GM18870 (cell line): Measurements from ENCODE around the gene PRPF40A.

Source experiments
- ATAC-seq: cut with Tn5 transposase; IDR thresholded peaks from one replicate; pipeline ENCODE4 v1.9.1; 2021; ENCODE audit warnings: moderate library complexity; ENCODE audit not compliant: unreplicated experiment

PRPF40A gene

DNA sequence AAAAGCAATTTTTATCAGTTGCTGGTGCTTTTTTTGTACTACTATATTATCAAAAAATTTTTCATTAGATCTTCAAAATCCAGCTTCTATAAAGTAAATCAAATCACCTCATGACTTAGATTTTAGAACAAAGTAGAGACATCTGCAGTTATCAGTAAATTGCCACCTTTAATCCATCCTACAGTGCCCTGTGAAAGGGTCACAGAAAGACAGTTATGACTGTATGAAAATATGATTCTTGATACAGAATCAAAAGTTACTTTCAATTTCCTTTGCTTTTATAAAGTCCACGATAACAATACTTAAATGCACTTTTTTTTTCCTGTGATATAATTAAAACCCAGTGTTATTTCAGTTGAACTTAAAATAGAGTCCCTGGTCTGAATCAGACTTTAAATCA, 61.4 kb downstream of the PRPF40A start:
- ATAC-seq = no peak

DNA sequence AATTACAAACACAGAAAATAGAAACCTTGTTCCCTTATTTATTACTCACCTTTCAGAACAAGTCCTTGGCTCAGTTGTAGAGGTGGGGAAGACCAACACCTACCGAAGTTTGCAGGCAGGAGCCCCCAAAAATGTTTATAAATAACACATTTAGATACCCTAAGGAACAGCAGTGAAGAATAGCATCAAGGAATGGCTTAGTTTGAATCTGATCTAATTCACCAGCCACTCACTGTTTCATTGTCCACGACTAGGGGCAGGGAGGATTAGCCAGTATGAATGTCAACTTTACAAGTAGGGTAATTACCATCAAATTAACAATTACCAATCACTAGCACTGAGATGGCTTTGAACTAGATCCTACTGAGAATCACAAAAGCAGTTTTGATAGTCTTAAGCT, 65.4 kb downstream of the PRPF40A start:
- ATAC-seq = no peak

DNA sequence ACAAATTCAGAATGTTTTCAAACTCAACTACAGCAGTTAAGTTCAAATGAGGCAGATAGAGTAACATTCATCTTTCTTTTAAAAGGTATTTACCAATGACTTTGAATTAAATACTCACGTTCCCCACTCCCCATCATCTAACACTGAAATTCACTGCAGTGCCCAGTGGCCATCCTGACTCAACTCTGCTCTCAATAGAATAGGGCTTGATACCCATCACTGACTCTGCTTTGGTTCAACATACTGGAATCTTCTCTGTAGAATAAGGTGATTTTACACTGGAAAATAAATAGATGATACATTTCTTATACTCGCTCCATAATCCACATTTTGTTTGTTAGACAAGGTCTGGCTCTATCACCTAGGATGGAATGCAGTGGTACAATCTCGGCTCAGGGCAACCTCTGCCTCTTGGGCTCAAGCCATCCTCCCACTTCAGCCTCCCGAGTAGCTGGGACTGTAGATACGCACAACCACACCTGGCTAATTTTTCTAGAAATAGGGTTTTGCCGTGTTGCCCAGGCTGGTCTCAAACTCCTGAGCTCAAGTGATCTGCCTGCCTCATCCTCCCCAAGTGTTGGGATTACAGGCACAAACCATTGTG, 66.4 kb downstream of the PRPF40A start:
- no peak for ATAC-seq

DNA sequence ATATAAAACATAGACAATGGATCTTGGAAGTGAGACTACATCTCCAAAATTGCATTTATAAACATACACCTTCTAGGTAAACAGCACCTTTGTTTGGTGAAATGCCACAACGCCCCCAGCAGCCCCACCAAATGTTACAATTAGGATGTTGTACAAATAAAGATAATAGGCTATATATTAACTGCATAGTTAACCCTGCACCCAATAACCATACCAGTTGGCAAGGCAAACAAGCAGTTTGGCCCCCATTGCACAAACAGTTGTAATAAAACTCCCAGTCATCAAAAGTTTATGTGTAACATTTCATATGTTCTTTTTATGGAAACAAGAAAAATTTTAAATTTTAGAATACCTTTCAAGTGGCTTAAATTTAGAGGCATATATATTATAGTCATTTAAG, 67.3 kb downstream of the PRPF40A start:
- no peak for ATAC-seq

DNA sequence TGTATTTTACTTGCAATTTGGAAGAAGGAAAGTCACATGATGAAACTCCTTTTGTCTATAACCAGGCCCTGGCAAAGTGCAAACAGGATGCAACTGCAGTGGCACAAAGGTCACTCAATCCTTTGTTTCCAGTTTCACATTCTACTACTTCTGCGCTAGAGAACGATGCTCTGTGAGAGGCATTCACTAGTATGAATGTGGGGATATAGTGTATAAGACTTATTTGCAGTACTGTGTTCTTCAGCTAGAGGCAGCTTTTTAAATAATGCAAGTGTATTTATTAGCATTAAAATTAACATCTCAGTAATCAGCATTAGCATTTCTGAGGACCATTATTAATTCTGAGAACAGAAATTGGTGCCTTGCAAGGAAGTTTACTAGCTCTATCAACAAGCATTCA, 68.9 kb downstream of the PRPF40A start:
- ATAC-seq = no peak

DNA sequence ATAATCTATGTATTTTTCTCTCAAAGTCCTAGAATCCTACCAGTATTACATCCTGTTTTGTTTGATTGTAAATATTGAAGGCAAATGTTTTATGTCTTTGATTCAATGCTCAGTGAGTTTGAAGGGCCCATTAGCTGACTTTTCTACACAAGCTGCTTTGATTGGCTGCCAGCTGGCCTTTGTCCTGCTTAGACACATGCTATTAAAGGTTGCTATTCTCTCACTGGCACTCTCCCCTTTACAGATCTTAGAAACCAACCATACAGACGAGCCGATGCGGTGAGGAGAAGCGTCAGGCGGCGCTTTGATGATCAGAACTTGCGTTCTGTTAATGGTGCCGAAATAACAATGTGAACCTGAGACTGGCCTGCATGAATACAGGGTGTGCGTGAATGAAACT, 69.7 kb downstream of the PRPF40A start:
- no peak for ATAC-seq

DNA sequence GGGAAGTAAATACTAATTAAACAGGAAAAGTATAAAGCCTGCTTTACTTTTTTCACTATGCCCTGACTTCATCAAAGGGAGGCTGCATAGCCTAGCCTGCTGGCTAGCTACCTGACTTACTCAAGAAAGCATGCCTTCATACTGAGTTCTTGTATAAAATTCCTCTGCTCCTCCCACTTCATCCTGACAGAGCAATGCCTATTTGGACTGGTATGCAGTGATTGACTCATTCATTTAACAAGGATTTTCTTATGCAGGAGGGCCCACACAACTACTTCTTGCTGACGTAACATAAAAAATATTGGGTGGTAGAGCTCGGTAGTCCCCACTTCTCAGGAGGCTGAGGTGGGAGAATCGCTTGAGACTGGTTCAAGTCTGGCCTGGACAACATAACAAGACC, 70.5 kb downstream of the PRPF40A start:
- ATAC-seq = no peak

DNA sequence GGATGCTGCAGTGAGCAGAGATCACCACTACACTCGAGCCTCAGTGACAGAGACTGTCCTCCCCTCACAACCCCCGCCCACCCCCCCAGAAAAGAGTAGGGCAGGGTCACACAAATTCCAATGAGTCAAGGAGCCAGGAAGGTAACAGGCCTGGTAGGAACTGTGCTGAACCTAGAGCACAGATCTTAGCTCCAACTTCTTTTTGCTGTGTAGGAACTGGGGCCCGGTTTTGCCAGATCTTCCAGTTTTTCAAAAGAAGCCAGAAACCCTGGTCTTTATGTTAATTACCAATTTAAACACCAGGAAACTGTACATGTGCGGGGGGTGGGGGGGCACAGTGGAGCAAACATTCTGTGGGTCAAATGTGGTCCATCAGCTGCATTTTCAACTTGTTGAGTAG, 71.0 kb downstream of the PRPF40A start:
- ATAC-seq = no peak

DNA sequence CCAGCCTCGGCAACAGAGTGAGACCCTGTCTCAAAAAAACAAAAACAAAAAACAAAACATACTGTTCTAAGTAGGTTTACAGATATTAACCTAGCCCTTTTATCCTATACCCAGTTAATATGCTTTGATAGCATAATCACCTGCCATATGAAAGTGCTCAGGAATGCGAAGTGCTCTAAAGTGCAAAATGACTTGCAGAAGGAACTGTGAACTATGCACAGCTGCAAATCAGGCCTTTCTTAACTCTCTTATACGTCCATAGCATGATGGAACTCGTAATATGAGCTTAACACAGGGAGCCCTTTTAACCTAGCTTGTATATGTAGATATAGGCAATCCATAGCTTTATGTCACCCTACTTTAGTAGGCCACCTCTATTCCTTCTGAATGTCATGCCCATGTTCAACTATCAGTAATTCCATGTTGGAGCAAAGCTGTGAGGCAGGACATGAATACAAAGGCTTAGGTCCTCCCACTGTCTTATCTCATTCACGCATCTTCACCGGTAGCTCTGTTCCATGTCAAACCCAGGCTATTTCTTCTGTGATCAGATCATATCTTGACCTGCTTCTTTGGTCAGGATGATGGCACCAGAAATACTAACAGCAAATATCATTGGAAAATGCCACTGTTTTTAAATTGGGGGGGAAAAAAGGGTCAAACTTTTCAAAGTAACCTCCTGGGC, 72.9 kb downstream of the PRPF40A start:
- no peak for ATAC-seq

DNA sequence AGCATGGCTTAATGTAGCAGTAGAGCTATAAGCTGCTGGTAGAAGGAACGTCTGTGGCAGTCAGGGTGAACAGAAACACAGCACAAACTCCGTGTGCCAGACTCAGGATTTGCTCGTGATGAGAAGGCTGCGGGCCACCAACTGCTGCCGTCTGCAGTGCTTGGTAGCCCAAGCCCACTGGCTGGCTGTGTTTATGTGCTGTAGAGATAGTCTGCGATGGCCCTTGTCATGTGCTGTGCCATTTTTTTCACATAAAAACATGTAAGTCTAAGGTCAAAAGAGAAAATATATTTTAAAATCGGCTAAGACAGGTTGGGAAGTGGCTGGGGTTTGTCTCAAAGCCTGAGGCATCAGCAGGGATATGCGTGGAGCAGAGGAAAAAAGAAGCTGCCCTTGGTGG, 78.7 kb downstream of the PRPF40A start:
- ATAC-seq = no peak

DNA sequence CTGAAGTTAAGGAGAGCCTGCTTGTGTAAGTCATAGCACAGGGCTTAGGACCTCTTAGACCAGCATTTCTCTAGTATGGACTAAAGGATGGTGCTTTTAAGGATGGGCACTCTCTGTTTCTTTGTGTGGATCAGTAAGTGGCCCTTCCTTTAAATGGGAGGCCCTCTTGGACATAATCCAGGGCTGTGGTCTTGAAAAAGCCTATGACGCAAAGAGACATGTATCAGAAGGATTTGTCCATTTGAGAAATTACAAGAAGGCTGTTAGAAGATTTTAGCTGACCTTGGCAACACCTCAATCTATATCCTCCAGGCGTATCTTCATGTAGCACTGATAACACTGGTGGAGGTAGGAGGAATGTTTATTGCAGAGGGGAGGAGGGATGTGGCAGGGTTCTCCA, 79.2 kb downstream of the PRPF40A start:
- ATAC-seq = no peak

DNA sequence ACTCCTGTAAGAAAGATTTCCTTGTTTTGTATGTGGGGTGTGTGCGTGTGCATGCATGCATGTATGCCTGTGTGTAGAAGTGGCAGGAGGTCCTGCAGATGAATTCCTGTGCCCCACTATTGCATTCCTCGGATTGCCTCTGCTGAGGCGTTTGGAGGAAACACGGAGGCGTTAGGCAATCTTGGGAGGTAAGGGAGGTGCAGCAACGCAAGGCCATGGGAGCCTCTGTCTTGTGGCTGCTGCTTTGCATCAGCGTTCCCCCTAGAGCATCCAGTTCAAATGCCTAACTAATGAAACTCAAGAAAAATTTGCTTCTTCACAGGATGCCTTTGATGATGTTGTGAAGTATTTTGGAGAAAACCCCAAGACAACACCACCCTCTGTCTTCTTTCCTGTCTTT, 80.0 kb downstream of the PRPF40A start:
- no peak for ATAC-seq

DNA sequence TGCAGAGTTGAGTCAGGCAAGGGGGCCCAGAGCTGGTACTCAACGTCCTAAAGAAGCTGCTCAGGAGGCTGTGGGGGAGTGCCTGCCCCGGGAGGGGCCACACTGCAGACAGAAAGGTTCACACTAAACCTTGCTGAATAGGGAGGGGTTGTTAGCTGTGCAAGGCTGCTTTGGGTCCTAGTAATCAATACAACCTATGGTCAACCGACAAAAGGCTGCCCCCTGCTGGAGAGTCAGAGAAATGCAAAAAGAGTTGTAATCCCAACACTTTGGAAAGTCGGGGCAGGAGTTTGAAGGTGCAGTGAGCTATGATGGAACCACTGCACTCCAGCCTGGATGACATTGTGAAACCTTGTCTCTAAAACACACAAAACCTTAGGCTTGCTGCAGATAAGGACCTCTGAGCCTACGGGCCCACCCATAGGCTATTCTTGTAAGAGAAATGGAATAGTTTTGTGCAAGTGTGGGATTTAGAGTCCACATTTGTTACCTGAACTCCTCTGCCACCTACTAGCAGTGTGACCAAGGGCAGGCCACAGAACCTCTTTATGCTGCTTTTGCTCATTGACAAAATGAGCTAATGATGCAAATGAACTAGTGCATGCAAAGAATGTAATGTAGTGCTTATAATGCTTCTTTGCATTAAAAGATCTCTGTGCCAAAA, 81.5 kb downstream of the PRPF40A start:
- no peak for ATAC-seq

DNA sequence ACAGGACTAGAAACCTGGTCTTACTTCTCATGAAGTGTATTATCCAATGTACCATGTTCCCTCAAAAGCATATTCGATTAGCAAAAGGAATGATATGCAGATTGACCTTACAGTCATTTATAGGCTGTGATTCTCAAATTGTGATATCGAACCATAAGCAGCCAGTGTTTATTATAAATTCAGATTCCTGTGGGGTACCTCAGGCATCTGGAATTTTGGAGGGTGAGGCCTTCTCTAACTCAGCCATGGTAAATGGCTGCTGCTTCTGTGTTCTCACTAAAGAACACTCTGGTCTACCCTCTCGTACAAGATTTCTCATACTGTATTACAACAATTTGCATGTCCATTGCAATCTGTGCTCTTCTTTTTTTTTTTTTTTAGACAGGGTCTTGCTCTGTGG, 84.5 kb downstream of the PRPF40A start:
- no peak for ATAC-seq

DNA sequence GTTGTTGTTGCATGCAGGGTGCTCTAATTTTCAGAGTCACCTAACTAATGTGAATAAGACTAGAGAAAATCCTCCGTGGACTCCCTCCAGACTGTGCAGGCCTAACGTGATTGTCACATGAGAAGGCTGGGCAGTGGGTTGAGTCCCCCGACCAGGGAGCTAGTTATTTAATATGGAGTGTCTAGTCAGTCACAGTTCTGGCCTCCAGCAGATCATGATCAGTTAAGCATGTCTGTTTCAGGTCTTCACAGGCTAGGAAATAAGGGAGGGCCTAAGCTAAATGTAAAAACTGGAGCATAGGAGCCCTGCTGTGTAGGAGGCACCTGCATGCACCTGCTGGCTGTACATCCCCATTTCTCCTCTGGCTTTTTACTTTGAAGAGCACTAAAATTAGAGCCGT, 86.8 kb downstream of the PRPF40A start:
- ATAC-seq = no peak

DNA sequence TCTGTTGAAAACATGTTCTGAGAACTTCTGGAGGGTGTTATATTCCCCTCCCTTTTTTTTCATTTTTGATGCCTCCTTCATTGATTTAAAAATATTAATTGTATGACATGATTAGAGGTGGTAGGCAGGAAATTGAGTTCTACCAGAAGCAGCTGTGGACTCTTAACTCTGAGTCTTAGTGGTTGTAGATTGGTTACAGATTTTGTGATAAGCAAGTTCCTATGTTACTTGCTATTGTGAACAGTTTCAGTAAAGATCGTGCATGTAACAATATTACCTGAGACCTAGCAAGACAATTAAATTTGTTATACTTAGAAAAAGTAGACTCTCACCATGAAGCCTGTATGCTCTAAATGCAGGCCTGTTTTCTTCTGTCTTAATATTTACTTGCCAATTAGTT, 88.1 kb downstream of the PRPF40A start:
- no peak for ATAC-seq

DNA sequence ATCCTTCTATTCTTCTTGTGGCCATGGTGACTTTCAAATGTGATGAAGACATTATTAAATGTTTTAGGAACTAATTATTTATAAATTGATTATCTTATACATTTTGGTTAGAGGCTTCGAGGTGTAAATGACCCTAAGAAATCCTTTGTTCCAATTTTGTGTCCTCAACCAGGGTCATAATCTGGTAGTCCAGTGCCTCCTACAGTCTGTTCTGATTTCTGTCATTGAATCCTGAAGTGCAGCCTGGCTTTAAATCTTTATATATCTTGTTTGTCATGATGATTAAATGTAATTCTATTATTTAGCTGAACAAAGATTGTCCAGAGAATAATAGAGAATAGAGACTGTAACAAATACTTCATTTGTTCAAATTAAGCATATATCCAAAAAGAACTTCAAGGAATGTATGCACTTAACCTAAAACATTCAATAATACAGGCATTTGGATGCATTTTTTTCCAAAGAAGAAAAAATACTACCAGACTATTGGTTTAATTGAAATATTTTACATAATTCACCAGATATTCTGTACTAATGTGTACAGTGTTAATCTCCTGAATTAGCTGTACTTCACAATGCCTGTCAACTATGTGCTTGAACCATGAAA, 89.8 kb downstream of the PRPF40A start:
- no peak for ATAC-seq

DNA sequence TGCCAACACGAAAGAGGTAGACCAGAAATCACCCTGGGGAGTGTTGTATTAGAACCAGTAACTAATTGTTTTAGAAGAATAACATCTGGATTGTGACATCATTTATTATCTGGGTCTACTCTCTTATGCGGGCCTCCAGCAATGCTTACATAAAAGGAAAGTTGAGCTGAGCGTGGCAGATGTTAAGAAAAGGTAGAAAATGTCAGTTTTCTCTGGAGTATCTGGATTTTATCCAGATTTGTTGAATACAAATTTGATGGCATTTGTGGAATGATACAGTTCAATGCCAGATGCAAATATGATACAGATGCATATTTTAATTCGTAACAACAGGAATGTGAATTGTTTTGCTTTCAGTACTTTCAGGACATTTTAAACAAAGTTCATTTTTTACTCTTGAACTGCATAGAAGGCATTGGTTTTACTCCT, 90.3 kb downstream of the PRPF40A start:
- ATAC-seq = no peak

DNA sequence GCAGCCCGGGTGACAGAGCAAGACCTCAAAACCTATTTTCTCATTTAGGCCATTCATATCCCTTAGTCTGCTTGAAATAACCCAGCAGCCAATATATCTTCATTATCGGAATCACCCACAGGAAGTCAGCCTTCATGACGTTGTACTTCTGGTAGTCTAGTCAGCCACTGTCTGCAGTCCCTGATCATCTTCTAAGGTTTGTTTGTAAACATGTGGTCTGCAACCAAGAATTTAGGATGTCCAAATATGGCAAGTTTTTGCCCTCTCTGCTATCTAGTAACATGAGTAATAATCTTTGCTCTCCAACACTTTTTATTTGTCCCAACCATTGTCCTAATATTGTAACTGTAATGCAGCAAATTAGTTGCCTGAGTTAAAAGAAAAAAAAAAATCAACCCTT, 92.5 kb downstream of the PRPF40A start:
- no peak for ATAC-seq

DNA sequence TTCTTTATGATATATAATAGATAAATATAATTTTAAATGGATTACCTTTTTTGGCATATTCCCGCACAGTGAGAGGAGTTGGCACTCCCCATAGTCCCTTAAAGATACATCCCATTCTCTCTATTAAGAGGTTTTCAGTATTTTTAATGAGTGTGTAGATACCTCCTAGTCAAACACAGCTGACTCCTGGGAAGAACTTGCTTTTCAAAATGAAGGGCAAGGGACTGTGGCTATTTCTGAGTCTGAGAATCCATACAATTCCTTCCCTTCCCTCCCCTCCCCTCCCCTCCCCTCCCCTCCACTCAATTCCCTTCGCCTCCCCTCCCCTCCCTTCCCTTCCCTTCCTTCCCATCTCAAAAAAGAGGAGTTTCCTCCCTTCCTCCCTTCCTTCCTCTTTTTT, 93.5 kb downstream of the PRPF40A start:
- ATAC-seq = no peak

DNA sequence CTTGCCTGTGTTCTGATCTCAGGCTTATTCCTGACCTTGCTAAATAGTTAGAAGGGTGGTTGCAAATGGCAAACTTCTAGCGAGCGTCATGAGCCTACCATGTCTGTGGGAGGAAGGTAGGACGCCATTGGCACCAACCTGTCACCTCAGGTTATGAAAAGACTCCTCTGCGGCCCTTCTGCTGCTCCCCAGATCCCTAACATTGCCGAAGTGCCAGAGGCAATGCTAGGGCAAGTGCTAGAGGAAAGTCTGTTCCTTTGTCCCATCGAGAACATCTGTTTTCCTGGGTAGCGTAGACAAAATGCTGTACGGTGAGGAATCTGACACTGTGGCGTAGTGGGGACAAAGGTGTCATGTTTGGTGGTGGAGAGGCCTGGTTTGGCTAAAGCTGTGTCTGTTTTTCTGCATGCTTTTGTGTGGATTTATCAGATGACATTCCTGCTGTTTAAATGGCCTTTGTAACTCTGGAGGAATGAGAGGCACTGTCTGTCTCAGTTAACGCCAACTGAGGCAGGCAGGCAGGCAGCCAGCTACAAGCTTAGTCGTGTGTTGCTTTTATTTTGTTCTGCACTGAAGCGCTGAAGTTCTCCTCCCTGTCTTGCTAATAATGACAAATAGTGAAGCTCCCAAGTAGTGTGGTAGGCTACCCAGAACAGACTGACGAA, 94.1 kb downstream of the PRPF40A start:
- no peak for ATAC-seq

DNA sequence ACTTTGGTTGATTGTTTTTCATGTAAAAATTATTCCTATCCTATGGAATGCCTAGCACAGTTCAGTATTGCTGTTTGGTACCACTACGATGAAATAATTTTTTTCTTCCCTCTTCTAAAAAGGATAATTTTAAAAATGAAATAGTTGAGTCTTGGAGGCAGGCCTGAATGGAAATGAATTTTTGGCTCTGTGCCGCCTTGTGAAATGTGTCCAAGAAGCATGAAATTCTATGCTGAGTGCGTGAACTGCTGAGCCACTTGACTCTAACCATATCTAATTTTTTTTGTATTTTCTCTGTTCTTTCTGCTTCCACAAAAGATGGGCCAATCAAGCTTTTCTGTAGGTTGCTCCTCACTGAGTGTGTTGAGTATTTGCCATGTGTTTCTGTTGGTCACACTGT, 95.0 kb downstream of the PRPF40A start:
- no peak for ATAC-seq
